Measurements from ENCODE around the gene CERK. TPM values are rescaled to one million over a fixed set of nuclear protein-coding genes. Genes with fewer than 3 reads are reported as not detected.

CERK gene
- total and polyA plus RNA-seq, 2 of the 8 experiments (the other 6 are each of a cell fraction or from before 2014, with no cell fraction given): 26.6 to 59.0 TPM

GRCh38 chr22:46676881-46677280 lies 61.2 kb downstream of the CERK start:
- no peak for DNase-seq (ENCODE audit: low read depth in 1 of 2, low spot score in 2 of 2)
- Histone ChIP-seq H4K91ac (replicated peaks; ENCODE audit: insufficient read length, low read length) (no peak overlapping the region), H2AFZ (ENCODE audit: low read length) (no peak overlapping the region), H3K9ac (replicated peaks in 1 of 4; ENCODE audit: extremely low read depth in 1 of 4, low read depth in 3 of 4, low read length in 3 of 4) (no peak overlapping the region), H2BK15ac (ENCODE audit: low read length) (no peak overlapping the region), H4K8ac (ENCODE audit: extremely low read depth, insufficient read depth, low read length) (no peak overlapping the region), H4K20me1 (replicated peaks in 1 of 2; ENCODE audit: control insufficient read depth in 1 of 2, insufficient read depth in 2 of 2, low read length in 2 of 2) (peaks cover 2 to 3% of the 10 kb centered on the region in 2 experiments), H4K5ac (ENCODE audit: insufficient read length, low read depth, low read length) (no peak overlapping the region), H3K23me2 (ENCODE audit: low read depth, low read length) (peaks cover 3% of the 10 kb centered on the region; the same call in 1 of the 2 replicates), H3K79me1 (ENCODE audit: low read depth, low read length) (no peaks in the 10 kb centered on the region), H3K27ac (ENCODE audit: low read depth, low read length) (no peak overlapping the region), H3K4me3 (ENCODE audit: extremely low read depth in 1 of 4, insufficient read depth in 2 of 4, low read depth in 3 of 4, low read length in 4 of 4) (no peak overlapping the region), H3K23ac (ENCODE audit: insufficient read length) (no peak overlapping the region), H2AK5ac (ENCODE audit: low read depth, low read length) (no peak overlapping the region), H3K4me1 (replicated peaks in 1 of 4; ENCODE audit: control insufficient read depth in 3 of 4, insufficient read depth in 4 of 4, low read length in 3 of 4) (no peaks in the 10 kb centered on the region), H3K56ac (replicated peaks; ENCODE audit: insufficient read length, low read depth, low read length) (no peak overlapping the region), H2BK12ac (ENCODE audit: low read depth, low read length) (no peak overlapping the region), H3K4me2 (ENCODE audit: insufficient read depth in 1 of 2, low read depth in 2 of 2, low read length in 2 of 2) (no peak overlapping the region), H2BK20ac (ENCODE audit: low read length) (no peak overlapping the region), H3K18ac (ENCODE audit: extremely low read depth, low read length) (no peak overlapping the region), H3K9me3 (ENCODE audit: insufficient read depth in 2 of 2, low read depth in 1 of 2, low read length in 1 of 2) (no peaks in the 10 kb centered on the region), H3K4ac (replicated peaks; ENCODE audit: insufficient read length, low read depth, low read length) (no peak overlapping the region), H3K27me3 (replicated peaks in 1 of 4; ENCODE audit: control insufficient read depth in 3 of 4, extremely low read depth in 1 of 4, insufficient read depth in 3 of 4, low read length in 3 of 4) (no peaks in the 10 kb centered on the region), H3K14ac (ENCODE audit: insufficient read length) (no peak overlapping the region), H3K79me2 (ENCODE audit: control insufficient read depth in 1 of 2, insufficient read depth in 2 of 2, low read length in 2 of 2) (no peaks in the 10 kb centered on the region), H3K36me3 (ENCODE audit: control insufficient read depth in 2 of 4, insufficient read depth in 4 of 4, low read length in 3 of 4) (no peaks in the 10 kb centered on the region; a peak in 1 of 8 replicates), H2BK120ac (replicated peaks; ENCODE audit: low read depth, low read length) (no peak overlapping the region), H2BK5ac (ENCODE audit: low read depth, low read length) (no peak overlapping the region)
- no peak for TF ChIP-seq BRCA1 (IDR thresholded peaks at IDR 0.05; ENCODE audit: low read depth, low read length)
- TF ChIP-seq YY1 (IDR thresholded peaks at IDR 0.05; ENCODE audit: low read depth, low read length): no peak
- no peak for TF ChIP-seq CEBPB (IDR thresholded peaks at IDR 0.05; ENCODE audit: low read depth, low read length)
- no peak for TF ChIP-seq JUND (IDR thresholded peaks at IDR 0.05; ENCODE audit: low read length)
- no peak for TF ChIP-seq CBX8 (IDR thresholded peaks at IDR 0.05; ENCODE audit: borderline replicate concordance, low read depth, low read length)
- no peak for TF ChIP-seq SIRT6 (IDR thresholded peaks at IDR 0.05; ENCODE audit: low read length)
- 95% methylated on average over 14 of the region's 14 CpGs; no CpG with 5 or more reads in 1 of the 2 experiments for WGBS, 2 experiments (ENCODE audit: extremely low coverage in 1 of 2, insufficient coverage in 1 of 2, insufficient read length in 1 of 2, insufficient replicate concordance in 2 of 2, low coverage in 1 of 2, low lambda C conversion rate in 2 of 2, missing lambda C conversion rate in 1 of 2)
- ChIA-PET CTCF (ENCODE audit: partially characterized antibody) (interaction anchor here (1.3 kb wide), 1 partner anchor 113 kb away, joined by 4 read pairs; no protein-coding TSS in a partner anchor), POLR2A (ENCODE audit: partially characterized antibody) (no interaction called here)
- FAIRE-seq: no peak

Data from H1 (cell line).